CD8-positive, alpha-beta memory T cell (primary cell): ENCODE measurements around the gene TEPSIN. TPM values are rescaled to one million over a fixed set of nuclear protein-coding genes. Genes with fewer than 3 reads are reported as not detected.

ENCODE experiments used
- CTCF ChIA-PET: fragments of 350-600 bp; sonication (Branson Sonifier 250); formaldehyde crosslinking; loops from one replicate; lab custom pipeline; 2021; ENCODE audit warnings: antibody characterized with exemption; lab: Charles Lee
- POLR2A ChIA-PET: fragments of 350-600 bp; sonication (Branson Sonifier 250); formaldehyde crosslinking; loops from one replicate; lab custom pipeline; 2021; ENCODE audit warnings: antibody characterized with exemption; lab: Charles Lee
- DNase-seq, 5 donors: peaks; one replicate each; pipeline versions ENCODE4 v3.0.0 to v3.0.0-alpha.2; 2020 to 2022; ENCODE audit warnings: mixed read lengths in 1 of 5
- H3K27ac ChIP-seq: one replicate; pipeline ENCODE4 v1.7.0; 2013; ENCODE audit warnings: low read depth, mild to moderate bottlenecking, low read length, moderate library complexity
- H3K27me3 ChIP-seq: 2 replicates; pipeline ENCODE4 v1.7.0; 2013; ENCODE audit warnings: low read length, mild to moderate bottlenecking; ENCODE audit not compliant: insufficient read depth, poor library complexity, severe bottlenecking
- H3K36me3 ChIP-seq: 2 replicates; pipeline ENCODE4 v1.7.0; 2013; ENCODE audit warnings: mild to moderate bottlenecking, low read length, moderate library complexity; ENCODE audit not compliant: insufficient read depth
- H3K4me1 ChIP-seq: 2 replicates; pipeline ENCODE4 v1.7.0; 2013; ENCODE audit warnings: mild to moderate bottlenecking, low read length, moderate library complexity; ENCODE audit not compliant: insufficient read depth
- H3K4me3 ChIP-seq: 2 replicates; pipeline ENCODE4 v1.7.0; 2013; ENCODE audit warnings: mild to moderate bottlenecking, low read length
- H3K9me3 ChIP-seq: 2 replicates; pipeline ENCODE4 v1.7.0; 2013; ENCODE audit warnings: mild to moderate bottlenecking, low read length
- H3K27ac Mint-ChIP-seq, 8 donors: one replicate each; pipeline ENCODE4 v1.8.0; 2020 to 2021; ENCODE audit warnings: mixed read lengths in 8 of 8, mild to moderate bottlenecking in 6 of 8, inconsistent platforms in 3 of 8, moderate library complexity in 3 of 8
- H3K27me3 Mint-ChIP-seq, 2 donors: one replicate each; pipeline ENCODE4 v1.8.0; 2020 to 2021; ENCODE audit warnings: mixed read lengths in 2 of 2, mild to moderate bottlenecking in 1 of 2, moderate library complexity in 1 of 2
- H3K36me3 Mint-ChIP-seq, 3 donors: one replicate each; pipeline ENCODE4 v1.8.0; 2020 to 2021; ENCODE audit warnings: mixed read lengths in 3 of 3, inconsistent platforms in 1 of 3, mild to moderate bottlenecking in 1 of 3
- H3K4me1 Mint-ChIP-seq, 3 donors: one replicate each; pipeline ENCODE4 v1.8.0; 2020 to 2021; ENCODE audit warnings: mixed read lengths in 3 of 3, inconsistent platforms in 1 of 3, mild to moderate bottlenecking in 1 of 3
- H3K4me3 Mint-ChIP-seq, 7 donors: one replicate each; pipeline ENCODE4 v1.8.0; 2020 to 2021; ENCODE audit warnings: mixed read lengths in 7 of 7, mild to moderate bottlenecking in 6 of 7, moderate library complexity in 4 of 7, inconsistent platforms in 2 of 7
- H3K9me3 Mint-ChIP-seq, 5 donors: one replicate each; pipeline ENCODE4 v1.8.0; 2020 to 2022; ENCODE audit warnings: mixed read lengths in 5 of 5, mild to moderate bottlenecking in 3 of 5, moderate library complexity in 2 of 5, inconsistent platforms in 1 of 5
- polyA plus RNA-seq: library from polyadenylated mRNA; unstranded; fragments of 300-500 nt; fragmentation: Illumina TruSeq; gene quantifications from one replicate; pipeline ENCODE4 v1.2.3, GENCODE V29; 2021
- total RNA-seq, 2 experiments: library from RNA; stranded (reverse); gene quantifications; one replicate each; pipeline ENCODE4 v1.2.3, GENCODE V29; 2021

TEPSIN gene
- total and polyA plus RNA-seq, 3 experiments from 2014 or later, result 6.2 to 44.2 (median 41.2) TPM

- H3K36me3 Mint-ChIP-seq, result no peaks in the 10 kb centered on the region
- H3K36me3 ChIP-seq, result no peaks in the 10 kb centered on the region
- no peaks in the 10 kb centered on the region for H3K9me3 Mint-ChIP-seq
- H3K27ac Mint-ChIP-seq, result no peak overlapping the region
- H3K4me1 Mint-ChIP-seq, result no peaks in the 10 kb centered on the region
- H3K27me3 ChIP-seq, result no peaks in the 10 kb centered on the region
- DNase-seq, result no peak
- CTCF ChIA-PET, result no interaction called here
- H3K27me3 Mint-ChIP-seq, result peaks cover 2 to 8% of the 10 kb centered on the region in 2 donors
- H3K4me3 Mint-ChIP-seq, result no peak overlapping the region
- no peaks in the 10 kb centered on the region for H3K4me1 ChIP-seq
- H3K9me3 ChIP-seq, result no peaks in the 10 kb centered on the region
- no peak overlapping the region for H3K4me3 ChIP-seq
- no peak overlapping the region for H3K27ac ChIP-seq
- POLR2A ChIA-PET, result no interaction called here
These were observed 55.5 kb downstream of the TEPSIN start for GRCh38 chr17:81183316-81183715.

GRCh38 chr17:81182596-81182995 lies 56.3 kb downstream of the TEPSIN start:
- Mint-ChIP-seq H3K4me3 (no peak overlapping the region), H3K36me3 (no peaks in the 10 kb centered on the region), H3K27me3 (peaks cover 2 to 8% of the 10 kb centered on the region in 2 donors), H3K4me1 (no peaks in the 10 kb centered on the region), H3K9me3 (no peaks in the 10 kb centered on the region), H3K27ac (no peak overlapping the region)
- Histone ChIP-seq H3K36me3 (no peaks in the 10 kb centered on the region), H3K4me1 (no peaks in the 10 kb centered on the region), H3K27ac (no peak overlapping the region), H3K9me3 (no peaks in the 10 kb centered on the region), H3K27me3 (no peaks in the 10 kb centered on the region), H3K4me3 (no peak overlapping the region)
- ChIA-PET CTCF (no interaction called here), POLR2A (no interaction called here)
- DNase-seq, result no peak

- CTCF ChIA-PET, result no interaction called here
- H3K9me3 ChIP-seq, result no peaks in the 10 kb centered on the region
These were observed 57.1 kb downstream of the TEPSIN start for GRCh38 chr17:81181811-81182185.

GRCh38 chr17:81180836-81181810 lies 57.7 kb downstream of the TEPSIN start:
- Mint-ChIP-seq H3K4me1 (no peaks in the 10 kb centered on the region), H3K27me3 (peaks cover 2 to 8% of the 10 kb centered on the region in 2 donors)
- CTCF ChIA-PET, result no interaction called here

More at GRCh38 chr17:81181811-81182185, 57.1 kb downstream of the TEPSIN start:
- Mint-ChIP-seq H3K27me3 (peaks cover 2 to 8% of the 10 kb centered on the region in 2 donors), H3K4me1 (no peaks in the 10 kb centered on the region), H3K9me3 (no peaks in the 10 kb centered on the region), H3K4me3 (no peak overlapping the region), H3K27ac (no peak overlapping the region), H3K36me3 (no peaks in the 10 kb centered on the region)
- H3K4me3 ChIP-seq, result no peak overlapping the region
- no peaks in the 10 kb centered on the region for H3K27me3 ChIP-seq
- H3K4me1 ChIP-seq, result no peaks in the 10 kb centered on the region
- POLR2A ChIA-PET, result no interaction called here
- H3K27ac ChIP-seq, result no peak overlapping the region
- DNase-seq, result no peak
- H3K36me3 ChIP-seq, result no peaks in the 10 kb centered on the region

GRCh38 chr17:81179861-81180260 lies 59.0 kb downstream of the TEPSIN start:
- H3K4me1 Mint-ChIP-seq, result no peaks in the 10 kb centered on the region
- Histone ChIP-seq H3K4me1 (no peaks in the 10 kb centered on the region), H3K27me3 (no peaks in the 10 kb centered on the region), H3K36me3 (no peaks in the 10 kb centered on the region), H3K27ac (no peak overlapping the region), H3K4me3 (no peak overlapping the region), H3K9me3 (no peaks in the 10 kb centered on the region)
- H3K4me3 Mint-ChIP-seq, result no peak overlapping the region
- no peaks in the 10 kb centered on the region for H3K9me3 Mint-ChIP-seq
- CTCF ChIA-PET, result no interaction called here
- no peaks in the 10 kb centered on the region for H3K36me3 Mint-ChIP-seq
- peaks cover 2 to 5% of the 10 kb centered on the region in 2 donors for H3K27me3 Mint-ChIP-seq
- POLR2A ChIA-PET, result no interaction called here
- no peak for DNase-seq
- H3K27ac Mint-ChIP-seq, result no peak overlapping the region

More at GRCh38 chr17:81180836-81181810, 57.7 kb downstream of the TEPSIN start:
- no peak overlapping the region for H3K27ac Mint-ChIP-seq
- no peaks in the 10 kb centered on the region for H3K36me3 ChIP-seq
- no peaks in the 10 kb centered on the region for H3K4me1 ChIP-seq
- H3K27me3 ChIP-seq, result no peaks in the 10 kb centered on the region
- H3K9me3 ChIP-seq, result no peaks in the 10 kb centered on the region
- no peaks in the 10 kb centered on the region for H3K36me3 Mint-ChIP-seq
- H3K4me3 Mint-ChIP-seq, result no peak overlapping the region
- H3K9me3 Mint-ChIP-seq, result no peaks in the 10 kb centered on the region
- no peak overlapping the region for H3K27ac ChIP-seq
- DNase-seq, result no peak
- POLR2A ChIA-PET, result no interaction called here
- no peak overlapping the region for H3K4me3 ChIP-seq

GRCh38 chr17:81179220-81179619 lies 59.6 kb downstream of the TEPSIN start:
- H3K27ac ChIP-seq, result no peak overlapping the region
- H3K27me3 ChIP-seq, result no peaks in the 10 kb centered on the region
- POLR2A ChIA-PET, result no interaction called here
- no peak overlapping the region for H3K4me3 Mint-ChIP-seq
- H3K4me1 Mint-ChIP-seq, result no peaks in the 10 kb centered on the region
- no peak overlapping the region for H3K27ac Mint-ChIP-seq
- no peaks in the 10 kb centered on the region for H3K36me3 ChIP-seq
- H3K9me3 ChIP-seq, result no peaks in the 10 kb centered on the region
- CTCF ChIA-PET, result no interaction called here
- no peaks in the 10 kb centered on the region for H3K4me1 ChIP-seq
- H3K36me3 Mint-ChIP-seq, result no peaks in the 10 kb centered on the region
- H3K4me3 ChIP-seq, result no peak overlapping the region
- DNase-seq, result no peak
- peaks cover 2 to 3% of the 10 kb centered on the region in 2 donors for H3K27me3 Mint-ChIP-seq
- no peaks in the 10 kb centered on the region for H3K9me3 Mint-ChIP-seq

Other genes with a start within 250 kb of the TEPSIN start
- 10 to 100 TPM; 31.2 to 32.7 TPM for gene CHMP6, start 247.2 kb downstream of the TEPSIN start, total RNA-seq
- 45.1 TPM for gene CHMP6, start 247.2 kb downstream of the TEPSIN start, polyA plus RNA-seq
- 1 to 10 TPM; 5.3 to 8.8 TPM for gene BAIAP2, start 203.9 kb downstream of the TEPSIN start, total RNA-seq
- 6.6 TPM for gene BAIAP2, start 203.9 kb downstream of the TEPSIN start, polyA plus RNA-seq
- gene PVALEF, start 73.5 kb downstream of the TEPSIN start, total RNA-seq, result not detected
- gene PVALEF, start 73.5 kb downstream of the TEPSIN start, polyA plus RNA-seq, result not detected
- gene AATK, start 72.8 kb downstream of the TEPSIN start, total RNA-seq, result under 1 TPM; 0.29 to 0.55 TPM
- not detected for gene AATK, start 72.8 kb downstream of the TEPSIN start, polyA plus RNA-seq
- gene CEP131, start 16.1 kb downstream of the TEPSIN start, total RNA-seq, result 10 to 100 TPM; 13.2 to 13.3 TPM
- 6.5 TPM for gene CEP131, start 16.1 kb downstream of the TEPSIN start, polyA plus RNA-seq
- 100 to 1,000 TPM; 136 to 138 TPM for gene NDUFAF8, start 263 bp upstream of the TEPSIN start, total RNA-seq
- 76.4 TPM for gene NDUFAF8, start 263 bp upstream of the TEPSIN start, polyA plus RNA-seq
- gene SLC38A10, start 56.3 kb upstream of the TEPSIN start, total RNA-seq, result 10 to 100 TPM; 49.0 to 51.0 TPM
- gene SLC38A10, start 56.3 kb upstream of the TEPSIN start, polyA plus RNA-seq, result 71.1 TPM
- gene BAHCC1, start 156.4 kb upstream of the TEPSIN start, total RNA-seq, result not detected
- gene BAHCC1, start 156.4 kb upstream of the TEPSIN start, polyA plus RNA-seq, result not detected